AG08395 (cell line): ENCODE results near the gene CFAP47.
"Not testable (repeated sequence)": the region's sequence is repeated elsewhere in the genome, so short reads cannot be mapped to it uniquely, and the experiment has no call there.

ENCODE experiments used
- DNase-seq: peaks from one replicate; pipeline ENCODE4 v3.0.0; 2012; ENCODE audit warnings: mixed read lengths, low spot score

The CFAP47 gene, protein sequence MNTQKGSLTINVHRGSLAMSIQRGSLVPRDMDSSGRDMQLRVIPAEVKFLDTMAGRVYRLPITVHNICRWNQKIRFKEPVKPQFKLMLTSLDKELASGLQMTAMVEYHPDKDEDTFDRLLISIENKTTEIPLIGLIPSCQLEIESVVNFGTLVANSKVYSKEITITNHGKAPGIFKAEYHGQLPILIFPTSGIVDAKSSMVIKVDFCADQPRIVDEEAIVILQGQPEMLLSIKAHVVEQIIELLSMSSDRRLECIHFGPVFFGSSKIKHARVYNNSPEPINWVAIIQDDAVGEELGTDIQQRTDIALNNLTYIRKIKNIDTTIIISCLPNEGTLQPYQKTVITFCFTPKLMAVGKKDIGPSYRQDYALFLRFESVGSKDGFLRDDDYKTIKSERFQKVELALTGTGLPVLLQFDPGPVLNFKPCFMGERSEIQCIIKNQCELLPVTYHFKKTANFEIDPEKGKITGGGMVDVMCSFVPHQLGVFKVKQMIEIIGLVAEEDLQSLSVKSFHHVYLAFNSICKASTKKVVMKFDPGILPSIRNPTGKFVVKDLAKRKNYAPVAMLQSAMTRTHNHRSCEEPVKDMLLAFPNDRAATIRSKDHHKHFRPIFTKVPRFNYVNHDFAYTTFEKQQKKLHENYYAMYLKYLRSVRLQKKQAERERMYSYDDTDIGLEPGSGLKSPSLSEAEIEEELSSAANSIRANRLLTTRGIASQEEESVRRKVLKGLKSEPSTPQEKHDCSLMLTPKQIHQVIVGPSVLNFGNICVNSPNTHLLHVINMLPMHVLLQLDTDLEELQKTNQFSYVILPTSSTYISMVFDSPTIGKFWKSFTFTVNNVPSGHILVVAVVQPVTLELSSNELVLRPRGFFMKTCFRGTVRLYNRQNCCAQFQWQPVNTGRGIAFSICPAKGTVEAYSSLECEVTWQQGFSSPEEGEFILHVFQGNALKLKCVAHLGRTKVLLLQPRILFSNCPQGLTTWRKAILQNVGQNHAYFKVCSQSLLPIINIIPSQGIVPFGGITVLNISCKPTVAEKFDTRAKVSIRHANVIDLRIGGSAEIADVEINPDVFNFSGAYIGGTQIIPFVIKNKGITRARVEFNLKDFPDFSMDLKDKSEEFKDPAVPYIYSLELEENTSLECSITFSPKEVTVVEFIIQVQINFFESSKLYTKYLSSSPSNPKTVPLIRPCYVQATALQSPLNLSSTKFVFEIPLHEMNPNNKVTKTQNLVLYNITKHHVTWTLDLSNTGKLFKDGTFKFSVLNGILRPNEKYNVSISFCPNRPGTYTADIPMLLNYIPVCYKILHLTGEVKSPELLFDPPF (N-terminal part only)

DNA sequence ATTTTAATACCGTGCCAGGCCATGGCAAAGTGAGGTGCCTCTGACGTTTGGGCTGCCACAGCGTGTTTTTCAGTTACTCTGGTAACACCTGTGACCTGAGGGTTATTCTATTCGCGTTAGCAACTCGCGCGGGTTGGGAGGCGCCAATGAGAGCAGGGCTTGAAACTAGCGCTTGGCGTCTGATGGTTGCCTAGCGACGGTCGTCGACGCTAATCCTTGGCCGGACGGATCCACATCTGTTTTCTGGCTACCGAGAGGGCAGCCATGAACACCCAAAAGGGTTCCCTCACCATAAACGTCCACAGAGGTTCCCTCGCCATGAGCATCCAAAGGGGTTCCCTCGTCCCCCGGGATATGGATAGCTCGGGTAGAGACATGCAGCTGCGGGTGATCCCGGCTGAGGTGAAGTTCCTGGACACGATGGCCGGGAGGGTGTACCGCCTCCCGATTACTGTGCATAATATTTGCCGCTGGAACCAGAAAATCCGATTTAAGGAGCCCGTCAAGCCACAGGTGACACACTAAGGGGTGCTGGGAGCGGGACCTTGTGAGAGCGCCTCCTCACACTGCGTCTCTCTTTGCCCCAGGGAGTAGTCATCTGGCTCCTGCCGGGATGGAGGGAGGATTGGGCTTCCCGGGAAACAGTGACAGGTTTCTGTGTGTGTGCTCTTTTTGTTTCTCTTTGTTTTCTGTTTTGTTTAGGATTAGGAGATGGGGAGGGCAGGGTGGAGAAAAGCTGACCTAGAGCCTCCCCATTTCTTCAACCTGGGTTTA is at the start of gene CFAP47:
CFAP47 (plus strand) TSS at position 199 of the 774 bp plus-strand sequence; CDS start at position 265, 66 bp downstream.
- no peak for DNase-seq

DNA sequence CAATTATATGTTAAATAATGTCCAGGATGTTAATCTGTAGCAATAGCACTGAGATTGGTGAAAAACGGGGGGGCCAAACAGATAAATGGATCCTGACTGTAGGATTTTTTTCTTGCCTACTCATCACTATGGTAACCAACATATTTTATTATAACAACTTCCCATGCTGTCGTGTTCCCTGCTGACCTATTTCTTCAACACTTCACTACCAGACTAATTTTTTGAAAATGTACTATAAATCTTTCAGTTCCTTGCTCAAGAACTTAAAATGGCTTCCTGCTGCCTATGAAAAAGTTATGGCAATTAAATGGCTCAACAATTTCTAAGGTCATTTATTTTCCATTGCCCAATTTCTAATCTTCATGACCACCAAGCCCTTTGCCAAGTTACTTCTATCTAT is 38.9 kb upstream of the CFAP47 start:
- DNase-seq = no peak

DNA sequence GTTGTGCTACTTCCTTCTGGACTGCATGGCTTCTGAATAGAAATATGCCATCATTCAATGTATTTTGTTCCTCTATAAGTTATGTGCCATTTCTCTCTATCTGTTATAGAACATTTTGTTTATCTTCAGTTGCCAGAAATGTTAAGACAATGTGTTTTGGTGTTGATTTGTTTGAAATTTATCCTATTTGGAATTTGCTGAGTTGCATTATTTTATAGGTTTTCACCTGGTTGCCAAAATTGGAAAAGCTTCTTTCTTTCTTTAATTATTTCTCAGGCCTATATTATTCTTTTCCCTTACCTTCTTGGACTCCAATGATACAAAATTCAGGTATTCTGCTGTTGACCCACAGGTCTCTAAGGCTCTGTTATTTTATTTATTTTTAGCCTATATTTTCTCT is 33.4 kb upstream of the CFAP47 start:
- no peak for DNase-seq

DNA sequence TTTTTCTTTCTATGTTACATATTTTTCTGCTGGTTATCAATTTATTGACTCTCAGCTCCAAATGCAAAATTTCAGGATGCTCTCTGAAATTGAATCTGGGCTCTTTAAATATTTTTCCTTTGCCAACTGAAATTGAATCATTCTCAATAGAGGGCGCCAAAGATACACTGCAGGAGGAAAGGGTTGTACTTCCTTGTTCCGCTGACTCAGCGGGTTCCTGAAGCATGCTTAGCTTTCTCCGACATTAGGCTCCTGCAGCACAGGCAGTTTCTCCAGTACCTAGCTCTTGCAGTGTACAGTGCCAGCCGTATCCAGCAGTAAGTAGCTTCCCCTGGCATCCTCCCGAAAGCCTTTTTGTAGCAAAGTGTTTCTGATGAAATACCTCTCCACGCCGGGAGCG is 28.8 kb upstream of the CFAP47 start:
- no peak for DNase-seq

DNA sequence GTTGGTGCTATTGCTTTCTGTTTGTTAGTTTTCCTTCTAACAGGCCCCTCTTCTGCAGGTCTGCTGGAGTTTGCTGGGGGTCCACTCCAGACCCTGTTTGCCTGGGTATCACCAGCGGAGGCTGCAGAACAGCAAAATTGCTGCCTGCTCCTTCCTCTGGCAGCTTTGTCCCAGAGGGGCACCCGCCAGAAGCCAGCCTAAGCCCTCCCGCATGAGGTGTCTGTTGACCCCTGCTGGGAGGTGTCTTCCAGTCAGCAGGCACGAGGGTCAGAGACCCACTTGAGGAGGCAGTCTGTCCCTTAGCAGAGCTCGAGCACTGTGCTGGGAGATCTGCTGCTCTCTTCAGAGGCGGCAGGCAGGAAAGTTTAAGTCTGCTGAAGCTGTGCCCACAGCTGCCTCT is 67.3 kb downstream of the CFAP47 start:
- DNase-seq = not testable (repeated sequence)

DNA sequence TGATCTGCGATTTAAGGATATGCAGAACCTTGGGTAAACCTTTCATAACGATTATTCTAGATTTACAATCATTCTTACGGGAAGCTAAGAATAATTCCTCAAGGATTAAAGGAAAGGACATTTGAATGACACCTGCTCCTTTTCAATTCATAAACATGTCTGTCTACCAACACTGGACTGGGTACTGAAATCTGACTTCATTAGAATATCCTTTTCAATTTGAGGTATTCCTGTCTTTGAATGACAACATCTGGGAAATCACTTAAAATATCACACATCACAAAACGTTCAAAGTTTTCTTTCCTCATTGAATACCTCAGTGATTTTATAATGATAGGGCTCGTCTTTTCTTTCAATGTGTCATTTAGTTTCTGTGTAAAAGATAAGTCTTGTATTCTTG is 87.7 kb downstream of the CFAP47 start:
- no peak for DNase-seq

DNA sequence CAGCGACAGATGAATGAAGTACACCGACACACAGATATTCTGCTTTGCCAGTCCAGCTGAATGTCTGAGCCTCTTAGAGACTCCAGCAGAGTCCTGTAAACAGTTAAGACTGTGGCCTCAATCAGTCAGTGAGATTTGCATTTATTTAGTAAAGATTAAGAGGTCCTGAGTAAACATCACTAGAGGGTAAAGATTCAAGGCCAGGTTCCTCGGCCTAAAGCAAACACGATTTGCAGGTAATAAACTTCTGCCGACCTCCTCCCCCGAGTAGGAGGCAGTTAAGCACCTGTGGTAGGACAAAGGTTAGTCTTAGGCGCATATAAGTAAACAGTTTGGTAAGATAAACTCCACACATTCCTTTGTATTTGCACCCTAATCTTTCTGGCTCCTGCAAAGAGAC is 99.6 kb downstream of the CFAP47 start:
- DNase-seq = no peak

DNA sequence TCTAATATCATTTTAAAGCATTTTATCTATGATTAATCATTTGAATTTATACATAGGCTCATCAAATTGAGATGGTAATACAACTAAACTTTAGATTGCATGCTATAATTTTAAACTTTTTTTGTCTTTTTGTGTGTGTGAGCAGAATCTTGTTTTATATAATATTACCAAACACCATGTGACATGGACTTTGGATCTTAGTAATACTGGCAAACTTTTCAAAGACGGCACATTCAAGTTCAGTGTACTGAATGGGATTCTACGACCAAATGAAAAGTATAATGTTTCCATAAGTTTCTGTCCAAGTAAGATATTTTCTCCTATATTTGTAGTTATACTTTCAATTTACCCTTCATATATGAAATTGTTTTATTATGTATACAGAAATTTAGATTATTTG is 116.0 kb downstream of the CFAP47 start:
- DNase-seq = no peak

DNA sequence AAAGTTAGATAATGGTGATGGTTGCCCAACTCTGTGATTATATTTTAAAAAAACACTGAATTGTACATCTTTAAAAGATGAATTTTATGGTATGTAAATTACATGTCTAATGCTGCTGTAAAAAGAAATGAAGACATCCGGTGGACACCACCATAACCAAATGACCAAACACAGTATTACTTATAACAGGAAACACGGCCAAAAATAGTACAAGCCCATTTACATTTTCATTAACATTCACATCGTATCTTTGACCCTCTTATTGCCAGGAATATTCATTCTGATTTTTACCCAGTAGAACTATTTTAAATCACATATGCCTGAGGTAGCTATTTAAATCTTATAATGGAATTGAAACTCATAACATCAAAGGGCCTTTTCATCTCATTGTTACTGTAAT is 143.2 kb downstream of the CFAP47 start:
- DNase-seq = no peak

DNA sequence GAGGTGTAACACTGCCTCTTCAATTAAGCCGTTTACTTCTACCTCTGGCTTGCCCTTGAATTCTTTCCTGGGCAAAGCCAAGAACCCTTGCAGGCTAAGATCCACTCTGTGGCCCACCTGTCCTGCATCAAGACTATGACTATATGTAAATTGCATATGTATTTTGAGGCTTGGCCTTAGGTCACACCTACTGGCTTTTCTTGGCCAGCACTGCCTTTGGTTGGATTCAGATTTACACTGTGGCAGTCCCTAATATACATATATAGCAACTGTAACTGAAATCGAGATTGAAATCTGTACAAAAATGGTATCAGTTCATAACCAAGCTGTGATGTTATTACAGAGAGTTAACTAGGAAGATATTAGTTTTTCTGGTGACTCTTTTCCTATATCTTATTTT is 151.5 kb downstream of the CFAP47 start:
- no peak for DNase-seq

DNA sequence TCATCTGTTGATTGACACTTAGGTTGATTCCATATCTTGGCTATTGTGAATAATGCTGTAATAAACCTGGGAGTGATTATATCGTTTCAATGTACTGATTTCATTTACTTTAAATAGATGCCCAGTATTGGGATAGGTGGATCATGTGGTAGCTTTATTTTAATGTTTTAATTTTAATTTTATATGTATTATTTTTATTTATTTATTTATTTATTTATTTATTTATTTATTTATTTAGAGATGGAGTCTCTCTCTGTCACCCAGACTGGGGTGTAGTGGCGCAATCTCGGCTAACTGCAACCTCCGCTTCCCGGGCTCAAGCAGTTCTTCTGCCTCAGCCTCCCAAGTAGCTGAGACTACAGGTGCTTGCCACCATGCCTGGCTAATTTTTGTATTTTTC is 155.5 kb downstream of the CFAP47 start:
- not testable (repeated sequence) for DNase-seq

DNA sequence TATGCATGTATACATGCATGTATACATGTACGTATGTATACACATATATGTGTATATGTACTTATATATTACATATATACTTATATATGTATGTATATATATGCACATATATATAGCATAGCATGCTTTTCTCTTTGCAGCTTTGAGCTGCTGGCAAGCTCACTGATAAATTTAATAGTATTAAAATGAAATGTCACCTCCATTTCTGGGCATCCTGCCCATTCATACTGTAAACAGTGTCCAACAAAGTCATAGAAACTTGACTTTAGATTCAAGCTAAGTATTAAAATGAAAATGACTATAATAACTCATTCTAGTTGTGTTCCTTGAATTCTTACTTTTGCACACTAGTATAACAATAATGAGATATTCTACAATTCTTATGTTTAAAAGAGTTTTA is 163.7 kb downstream of the CFAP47 start:
- DNase-seq = no peak

DNA sequence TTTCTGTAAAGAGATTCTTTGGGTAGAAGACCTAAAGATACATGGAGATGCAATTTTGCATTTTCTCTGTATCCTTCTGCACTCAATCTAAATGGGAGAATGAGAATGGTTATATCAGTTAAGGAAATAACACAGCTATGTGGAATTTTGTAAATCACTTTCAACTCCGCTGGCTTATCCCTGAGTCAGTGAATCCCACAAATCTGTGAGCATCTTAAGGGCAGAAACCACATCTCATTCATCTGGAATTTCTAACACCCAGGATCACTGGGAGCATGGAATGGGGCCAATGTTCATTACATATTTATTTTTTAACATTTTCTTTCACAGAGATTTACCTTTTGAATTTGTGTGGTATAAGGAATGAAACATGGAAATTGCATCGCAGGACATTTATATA is 167.8 kb downstream of the CFAP47 start:
- no peak for DNase-seq

DNA sequence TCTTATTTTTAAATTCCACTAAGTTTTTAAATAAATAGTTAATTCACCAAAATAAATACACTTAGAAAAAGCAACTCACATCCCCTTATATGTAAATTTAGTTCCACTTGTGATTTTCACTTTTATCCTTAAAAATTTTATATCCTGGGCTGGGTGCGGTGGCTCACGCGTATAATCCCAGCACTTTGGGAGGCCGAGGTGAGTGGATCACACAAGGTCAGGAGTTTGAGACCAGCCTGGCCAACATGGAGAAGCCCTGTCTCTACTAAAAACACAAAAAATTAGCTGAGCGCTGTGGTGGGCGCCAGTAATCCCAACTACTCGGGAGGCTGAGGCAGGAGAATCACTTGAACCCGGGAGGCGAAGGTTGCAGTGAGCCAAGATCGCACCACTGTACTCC is 169.4 kb downstream of the CFAP47 start:
- not testable (repeated sequence) for DNase-seq

DNA sequence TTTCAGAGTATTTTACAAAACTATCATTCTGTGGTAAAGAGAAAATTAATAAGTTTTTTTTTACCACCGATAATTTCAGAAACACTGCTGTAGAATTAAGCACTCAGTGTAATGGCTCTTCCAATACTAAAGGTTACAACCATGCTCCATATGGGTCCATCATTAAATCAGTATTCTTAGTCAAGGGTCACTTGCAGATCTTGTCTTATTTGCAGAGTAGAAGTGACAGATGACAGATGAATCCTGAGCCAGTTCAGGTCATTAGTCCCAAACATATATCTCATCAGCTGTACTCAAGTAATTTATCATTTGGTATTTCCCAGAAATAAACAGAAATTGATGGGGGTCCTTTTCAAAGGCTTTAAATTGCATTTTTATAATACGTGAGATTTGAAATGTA is 182.9 kb downstream of the CFAP47 start:
- DNase-seq = no peak

DNA sequence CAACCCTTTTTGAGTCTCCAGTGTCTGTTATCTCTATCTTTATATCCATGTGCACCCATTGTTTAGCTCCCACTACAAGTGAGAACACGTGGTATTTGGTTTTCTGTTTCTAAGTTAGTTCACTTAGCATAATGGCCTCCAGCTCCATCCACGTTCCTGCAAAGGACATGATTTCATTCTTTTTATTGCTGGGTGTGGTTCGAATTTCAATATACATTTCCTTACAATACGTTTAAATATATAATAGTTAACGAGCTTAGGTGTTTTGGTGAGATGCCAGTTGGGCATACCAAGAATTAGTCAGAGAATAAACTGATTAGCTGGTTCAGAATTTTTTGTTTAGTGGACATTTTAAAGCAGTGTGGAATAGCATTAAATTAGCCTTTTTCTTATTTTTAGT is 196.7 kb downstream of the CFAP47 start:
- DNase-seq = no peak

DNA sequence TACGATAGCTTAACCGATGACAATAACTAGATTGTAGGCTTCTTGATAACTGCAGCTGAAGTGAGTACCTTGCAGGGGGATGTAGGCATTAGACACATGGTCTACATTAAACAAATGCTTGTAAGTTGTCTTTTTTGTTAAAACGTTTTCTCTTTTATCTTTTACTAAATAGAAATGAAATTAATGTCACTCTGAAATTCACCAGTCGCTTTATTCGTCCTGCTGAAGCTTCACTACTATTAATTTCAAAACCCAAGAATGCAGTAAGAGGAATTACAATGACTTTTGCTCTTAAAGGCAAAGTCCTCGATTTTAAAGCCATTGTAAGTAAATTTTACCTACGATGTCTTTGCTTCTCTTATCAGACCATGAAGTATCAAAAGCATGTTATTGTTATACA is 239.7 kb downstream of the CFAP47 start:
- DNase-seq = no peak

DNA sequence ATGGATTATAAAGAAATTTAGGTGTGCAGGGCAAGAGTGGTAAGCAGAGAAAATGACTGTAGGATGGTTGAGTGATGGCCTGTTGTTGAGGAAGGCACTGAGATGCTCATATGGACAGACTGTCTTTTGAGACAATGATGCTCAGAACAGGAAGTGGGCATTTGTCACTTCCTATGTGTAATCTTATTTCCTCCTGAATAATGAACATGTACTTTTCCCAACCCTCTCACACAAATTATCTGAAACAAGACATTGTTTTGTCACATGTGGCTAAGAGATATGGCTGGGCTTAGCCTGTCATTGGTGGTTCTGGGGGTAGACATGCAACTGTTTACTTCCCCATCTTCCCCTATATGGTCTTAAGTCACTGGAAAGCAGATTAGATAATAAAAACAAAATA is 240.5 kb downstream of the CFAP47 start:
- DNase-seq = no peak

DNA sequence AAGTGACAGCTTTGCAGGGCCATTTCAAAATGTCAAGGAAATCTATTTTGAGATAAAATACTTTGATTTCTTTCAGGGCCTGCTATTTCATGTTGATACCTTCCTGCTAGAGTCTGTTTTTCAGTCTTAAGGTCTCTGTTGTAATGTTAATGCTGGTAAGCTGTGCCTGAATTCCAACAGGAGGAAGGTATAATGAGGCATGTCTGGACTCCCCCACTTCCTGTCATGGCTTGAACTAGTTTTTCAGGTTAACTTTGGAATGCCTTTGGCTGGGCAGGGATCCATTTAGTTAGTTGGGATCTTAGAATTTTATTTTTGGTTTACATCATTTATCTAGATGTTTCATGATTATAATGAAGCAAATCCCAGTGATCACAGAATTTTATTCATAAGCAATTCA is 279.0 kb downstream of the CFAP47 start:
- DNase-seq = no peak

DNA sequence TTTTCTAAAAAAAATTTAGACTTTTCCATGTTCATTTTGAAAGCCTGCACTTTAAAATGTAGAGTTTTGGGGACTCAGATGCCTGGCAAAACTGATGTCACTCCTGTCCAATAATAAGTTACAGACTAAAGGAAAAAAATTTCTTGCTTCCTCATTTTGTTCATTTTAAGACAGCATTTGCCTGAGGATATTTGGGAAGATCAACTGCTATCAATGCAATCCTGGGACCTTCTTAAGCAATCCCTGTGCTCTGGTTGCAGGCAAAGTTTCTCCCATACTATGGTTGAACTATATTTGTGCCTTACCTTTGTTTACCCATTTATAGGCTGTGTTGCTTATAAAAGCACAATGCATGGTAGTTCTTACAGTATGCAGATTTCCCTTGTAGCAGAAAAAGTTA is 280.4 kb downstream of the CFAP47 start:
- DNase-seq = no peak

DNA sequence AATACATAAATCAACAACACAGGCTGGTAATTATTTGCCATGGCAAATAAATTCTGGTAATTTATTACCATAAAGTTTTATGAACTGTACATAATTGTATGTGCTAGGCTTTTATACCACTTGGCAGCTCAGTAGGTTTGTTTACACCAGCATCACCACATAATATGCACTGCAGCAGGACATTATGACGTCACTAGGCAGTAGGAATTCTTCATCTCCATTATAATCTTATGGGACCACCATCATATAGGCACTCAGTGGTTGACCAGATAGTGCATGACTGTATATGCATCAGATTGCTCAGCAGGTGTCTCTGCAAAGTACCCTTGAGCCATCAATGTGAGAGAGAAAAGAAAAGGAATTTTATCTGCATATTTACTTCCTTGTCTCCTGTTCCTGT is 295.4 kb downstream of the CFAP47 start:
- no peak for DNase-seq

DNA sequence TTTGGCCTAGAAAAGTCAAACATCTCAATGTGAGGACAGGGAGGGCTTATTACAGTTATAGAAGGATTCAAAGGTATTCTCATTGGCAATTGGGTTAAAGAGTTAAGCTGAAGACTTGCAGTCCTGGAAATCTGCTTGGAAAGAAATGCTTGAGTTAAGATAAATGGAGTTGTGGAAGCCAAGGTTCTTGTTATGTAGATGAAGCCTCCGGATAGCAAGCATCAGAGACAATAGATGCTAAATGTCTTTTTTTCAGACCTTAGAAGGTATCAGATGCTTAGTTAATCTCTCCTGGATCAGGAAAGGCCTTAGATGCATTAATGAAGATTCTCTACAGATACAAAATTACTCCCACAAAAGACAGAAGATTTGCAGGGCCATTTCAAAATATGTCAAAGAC is 299.3 kb downstream of the CFAP47 start:
- no peak for DNase-seq
